Right ventricle myocardium superior (tissue), 1 donor: ENCODE data around the gene NUF2. TPM values are rescaled to one million over a fixed set of nuclear protein-coding genes. Genes with fewer than 3 reads are reported as not detected.

Source experiments
- ATAC-seq: fragments of 200-7000 bp; cut with Tn5 transposase; one replicate; pipeline ENCODE4 v1.9.1; 2020; ENCODE audit warnings: mild to moderate bottlenecking; ENCODE audit not compliant: poor library complexity
- DNase-seq: peaks from one replicate; pipeline ENCODE4 v3.0.0-alpha.2; 2020
- intact Hi-C: fragments of 100-400 bp; cut with DNase I; formaldehyde crosslinking; loops from one replicate; pipeline ENCODE4 v1.11.2; 2022
- total RNA-seq: library from RNA; stranded (reverse); fragmentation: NEBNext Ultra II Directional; extraction: Animal tissue kit (Norgen Biotek cat#: 25700); gene quantifications from one replicate; pipeline ENCODE4 v1.2.1, GENCODE V29; 2021
- donor health status: DM: no; HTN: yes; CAD: no; lungs with severe emphysema.

Gene NUF2
- total RNA-seq, 1 donor from 2014 or later = 0.59 TPM

GRCh38 chr1:163388970-163389369 lies 67.2 kb downstream of the NUF2 start:
- DNase-seq (no peak), ATAC-seq (no peak)
- intact Hi-C loops = no loop called here

DNA sequence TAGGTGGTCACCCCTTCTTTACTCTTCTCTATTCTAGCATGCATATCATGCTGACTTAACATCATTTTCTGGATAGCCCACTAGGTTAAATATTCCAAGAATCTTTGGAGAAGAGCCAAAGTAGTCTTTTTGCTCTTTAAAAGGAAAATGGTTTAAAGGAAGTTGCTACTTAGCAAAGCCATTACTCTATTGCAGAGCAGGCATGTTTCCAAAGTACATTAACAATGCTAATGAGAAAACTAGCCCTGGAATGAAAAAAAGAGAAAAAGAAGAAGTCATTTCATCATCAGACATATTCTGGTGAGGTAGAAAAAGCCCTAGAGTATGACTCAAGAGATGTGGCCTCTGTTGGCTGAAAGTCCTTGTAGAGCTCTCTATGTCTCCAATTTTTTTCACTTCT lies 74.0 kb downstream of the NUF2 start:
- ATAC-seq = no peak
- DNase-seq = no peak
- intact Hi-C loops = no loop called here

DNA sequence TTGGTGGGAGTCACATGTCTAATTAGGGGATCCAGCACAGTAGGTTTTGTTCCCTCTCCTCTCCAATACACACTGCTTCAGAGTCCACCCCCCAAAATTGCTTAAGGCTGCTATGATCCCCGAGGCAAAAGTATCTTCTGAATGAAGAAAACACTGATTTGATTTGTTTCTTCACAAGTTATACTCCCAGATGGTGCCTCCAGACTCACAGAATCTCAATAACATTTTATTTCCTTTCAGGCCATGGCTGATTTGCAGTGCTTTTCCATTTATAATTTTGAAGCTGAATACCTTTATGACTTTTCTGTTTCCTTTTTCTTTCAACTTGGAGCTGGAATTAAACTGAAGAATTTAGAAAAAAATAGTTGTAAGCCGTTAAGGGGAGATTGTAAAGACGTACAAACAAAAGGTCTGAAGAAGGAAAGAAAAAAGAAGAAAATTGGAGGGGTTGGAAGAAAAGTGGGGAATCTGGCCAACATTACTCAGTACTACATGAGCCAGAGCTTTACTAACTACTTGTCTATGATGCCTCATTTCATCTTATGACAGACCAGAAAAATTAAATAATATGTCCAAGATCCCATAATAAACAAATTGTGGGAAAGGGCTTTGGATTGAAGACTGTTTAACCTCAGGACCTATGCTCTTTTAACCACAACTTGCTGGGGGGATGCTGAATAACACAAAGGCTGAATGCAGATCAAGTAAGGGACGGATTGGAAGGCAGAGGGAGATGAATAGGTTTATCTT lies 75.9 kb downstream of the NUF2 start:
- no peak for DNase-seq
- intact Hi-C loops = no loop called here
- no peak for ATAC-seq

DNA sequence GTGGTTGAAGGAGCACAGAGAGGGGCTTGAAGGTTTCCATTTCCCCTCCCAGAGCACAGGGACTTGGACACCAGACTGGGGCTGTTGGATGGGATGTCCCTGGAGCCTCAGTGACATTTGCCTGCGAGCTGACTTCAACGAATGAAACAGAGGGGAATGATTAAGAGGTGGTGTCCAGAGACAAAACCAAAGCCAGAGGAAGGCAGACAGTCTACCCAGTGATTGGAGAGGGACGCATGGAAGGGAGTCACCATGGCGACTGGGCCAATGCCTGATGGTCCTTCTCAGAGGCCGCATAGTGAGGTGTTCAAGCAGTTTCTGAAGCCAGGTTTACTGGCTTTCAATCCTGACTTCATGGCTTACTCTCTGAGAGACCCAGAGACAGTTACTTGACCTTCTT lies 77.2 kb downstream of the NUF2 start:
- DNase-seq (no peak), ATAC-seq (no peak)
- intact Hi-C loops = no loop called here

- ATAC-seq = no peak
Observed at GRCh38 chr1:163399976-163400601, 78.3 kb downstream of the NUF2 start.

DNA sequence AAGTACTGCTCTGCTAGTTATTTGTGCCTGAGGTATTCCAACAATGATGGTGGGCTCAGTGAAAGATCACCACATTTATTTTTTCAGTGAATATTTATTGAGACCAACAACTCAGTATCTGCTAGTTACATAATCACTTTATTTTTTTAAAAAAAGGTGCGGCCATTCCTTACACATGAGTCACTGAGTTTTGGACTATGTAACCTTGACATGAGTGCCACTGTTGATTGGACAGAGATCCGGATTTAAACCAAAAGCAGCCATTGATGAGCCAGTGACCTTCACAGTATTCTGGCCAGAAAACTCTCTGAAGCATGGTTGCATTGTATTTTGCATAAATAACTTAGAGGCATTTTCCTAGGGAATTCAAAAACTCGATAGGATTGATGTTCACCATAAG lies 79.5 kb downstream of the NUF2 start:
- ATAC-seq = no peak
- intact Hi-C loops = no loop called here
- DNase-seq = no peak

More at GRCh38 chr1:163399976-163400601, 78.3 kb downstream of the NUF2 start:
- intact Hi-C loops = no loop called here
- DNase-seq = no peak

Other genes with a start within 250 kb of the NUF2 start
- gene RGS5, start 119.0 kb upstream of the NUF2 start, total RNA-seq = 270 TPM